ENCODE data around the gene MIB1.
A peak's percentile ranks its signal among the peaks of the same experiment; 100 is the strongest.

MIB1 gene

DNA sequence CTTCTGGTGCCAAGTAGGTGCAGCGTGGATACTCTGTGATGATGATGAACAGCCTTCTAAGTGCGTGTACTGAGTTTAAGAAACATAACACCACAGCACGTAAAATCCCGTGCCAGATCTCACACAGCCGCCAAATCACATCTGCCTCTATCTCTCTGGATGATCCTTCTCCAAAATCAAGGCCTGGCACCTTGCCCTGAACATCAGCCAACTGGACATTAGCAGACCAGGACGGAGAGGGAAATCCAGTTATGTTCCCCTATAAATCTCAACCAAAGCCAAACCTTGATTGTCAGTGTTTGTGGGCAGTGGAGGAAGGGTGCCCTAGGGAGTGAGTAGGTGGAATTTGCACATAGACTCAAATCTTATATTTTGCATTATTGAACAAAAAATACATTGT, 164.3 kb downstream of the MIB1 start:
- ATAC-seq: no peak
- TF ChIP-seq, protein P1, sequence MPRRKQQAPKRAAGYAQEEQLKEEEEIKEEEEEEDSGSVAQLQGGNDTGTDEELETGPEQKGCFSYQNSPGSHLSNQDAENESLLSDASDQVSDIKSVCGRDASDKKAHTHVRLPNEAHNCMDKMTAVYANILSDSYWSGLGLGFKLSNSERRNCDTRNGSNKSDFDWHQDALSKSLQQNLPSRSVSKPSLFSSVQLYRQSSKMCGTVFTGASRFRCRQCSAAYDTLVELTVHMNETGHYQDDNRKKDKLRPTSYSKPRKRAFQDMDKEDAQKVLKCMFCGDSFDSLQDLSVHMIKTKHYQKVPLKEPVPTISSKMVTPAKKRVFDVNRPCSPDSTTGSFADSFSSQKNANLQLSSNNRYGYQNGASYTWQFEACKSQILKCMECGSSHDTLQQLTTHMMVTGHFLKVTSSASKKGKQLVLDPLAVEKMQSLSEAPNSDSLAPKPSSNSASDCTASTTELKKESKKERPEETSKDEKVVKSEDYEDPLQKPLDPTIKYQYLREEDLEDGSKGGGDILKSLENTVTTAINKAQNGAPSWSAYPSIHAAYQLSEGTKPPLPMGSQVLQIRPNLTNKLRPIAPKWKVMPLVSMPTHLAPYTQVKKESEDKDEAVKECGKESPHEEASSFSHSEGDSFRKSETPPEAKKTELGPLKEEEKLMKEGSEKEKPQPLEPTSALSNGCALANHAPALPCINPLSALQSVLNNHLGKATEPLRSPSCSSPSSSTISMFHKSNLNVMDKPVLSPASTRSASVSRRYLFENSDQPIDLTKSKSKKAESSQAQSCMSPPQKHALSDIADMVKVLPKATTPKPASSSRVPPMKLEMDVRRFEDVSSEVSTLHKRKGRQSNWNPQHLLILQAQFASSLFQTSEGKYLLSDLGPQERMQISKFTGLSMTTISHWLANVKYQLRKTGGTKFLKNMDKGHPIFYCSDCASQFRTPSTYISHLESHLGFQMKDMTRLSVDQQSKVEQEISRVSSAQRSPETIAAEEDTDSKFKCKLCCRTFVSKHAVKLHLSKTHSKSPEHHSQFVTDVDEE (CRISPR knock-in tag; IDR thresholded peaks at IDR 0.05): peak; percentile 46; the same call in 1 of the 2 replicates
- TF ChIP-seq ZC3H10 (CRISPR knock-in tag; IDR thresholded peaks at IDR 0.05): no peak

DNA sequence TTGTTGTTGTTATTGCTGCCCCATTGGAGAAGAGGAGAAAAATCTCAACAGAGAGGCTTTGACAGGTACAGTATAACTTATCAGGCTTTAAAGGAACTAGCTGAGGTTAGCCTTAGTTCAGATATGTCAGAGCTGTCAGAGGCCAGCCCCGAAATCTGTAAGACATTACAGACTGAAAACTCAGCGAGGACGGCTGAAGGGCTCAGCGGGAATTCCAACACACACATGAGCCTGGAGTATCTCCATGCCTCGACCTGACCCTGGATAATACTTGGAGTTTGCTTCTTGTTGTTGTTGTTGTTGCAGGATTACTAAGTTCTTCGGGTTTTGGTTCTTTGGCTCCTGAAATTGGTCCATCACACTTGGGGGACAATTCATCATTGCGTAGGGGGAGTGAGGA, 166.9 kb downstream of the MIB1 start:
- ATAC-seq: no peak
- TF ChIP-seq ZNF565 (CRISPR knock-in tag; conservative IDR thresholded peaks at IDR 0.05; ENCODE audit: low read depth) (no peak), PPARA (CRISPR knock-in tag; IDR thresholded peaks at IDR 0.05; ENCODE audit: borderline replicate concordance) (no peak), ARNTL (CRISPR knock-in tag; IDR thresholded peaks at IDR 0.05; ENCODE audit: borderline replicate concordance, low read depth) (no peak), GLIS3 (CRISPR knock-in tag; IDR thresholded peaks at IDR 0.05) (no peak), TOX (CRISPR knock-in tag; IDR thresholded peaks at IDR 0.05; ENCODE audit: borderline replicate concordance) (no peak), ZNF8 (CRISPR knock-in tag; IDR thresholded peaks at IDR 0.05) (no peak), ZNF70 (CRISPR knock-in tag; IDR thresholded peaks at IDR 0.05) (no peak), ISL1 (CRISPR knock-in tag; IDR thresholded peaks at IDR 0.05) (no peak), ESRRG (CRISPR knock-in tag; IDR thresholded peaks at IDR 0.05) (no peak), SNAI2 (CRISPR knock-in tag; IDR thresholded peaks at IDR 0.05) (no peak), BACH2 (CRISPR knock-in tag; IDR thresholded peaks at IDR 0.05; ENCODE audit: borderline replicate concordance) (no peak), ZFP30 (CRISPR knock-in tag; IDR thresholded peaks at IDR 0.05) (no peak), ZC3H10 (CRISPR knock-in tag; IDR thresholded peaks at IDR 0.05) (no peak), RARB (CRISPR knock-in tag; IDR thresholded peaks at IDR 0.05) (no peak), OSR1 (CRISPR knock-in tag; IDR thresholded peaks at IDR 0.05) (no peak), ZFP3 (CRISPR knock-in tag; IDR thresholded peaks at IDR 0.05) (no peak)
- TF ChIP-seq, protein P1 (CRISPR knock-in tag; IDR thresholded peaks at IDR 0.05): no peak
- TF ChIP-seq, protein P2, sequence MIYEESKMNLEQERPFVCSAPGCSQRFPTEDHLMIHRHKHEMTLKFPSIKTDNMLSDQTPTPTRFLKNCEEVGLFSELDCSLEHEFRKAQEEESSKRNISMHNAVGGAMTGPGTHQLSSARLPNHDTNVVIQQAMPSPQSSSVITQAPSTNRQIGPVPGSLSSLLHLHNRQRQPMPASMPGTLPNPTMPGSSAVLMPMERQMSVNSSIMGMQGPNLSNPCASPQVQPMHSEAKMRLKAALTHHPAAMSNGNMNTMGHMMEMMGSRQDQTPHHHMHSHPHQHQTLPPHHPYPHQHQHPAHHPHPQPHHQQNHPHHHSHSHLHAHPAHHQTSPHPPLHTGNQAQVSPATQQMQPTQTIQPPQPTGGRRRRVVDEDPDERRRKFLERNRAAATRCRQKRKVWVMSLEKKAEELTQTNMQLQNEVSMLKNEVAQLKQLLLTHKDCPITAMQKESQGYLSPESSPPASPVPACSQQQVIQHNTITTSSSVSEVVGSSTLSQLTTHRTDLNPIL (CRISPR knock-in tag; IDR thresholded peaks at IDR 0.05; ENCODE audit: low read depth): no peak
- TF ChIP-seq, protein P3, sequence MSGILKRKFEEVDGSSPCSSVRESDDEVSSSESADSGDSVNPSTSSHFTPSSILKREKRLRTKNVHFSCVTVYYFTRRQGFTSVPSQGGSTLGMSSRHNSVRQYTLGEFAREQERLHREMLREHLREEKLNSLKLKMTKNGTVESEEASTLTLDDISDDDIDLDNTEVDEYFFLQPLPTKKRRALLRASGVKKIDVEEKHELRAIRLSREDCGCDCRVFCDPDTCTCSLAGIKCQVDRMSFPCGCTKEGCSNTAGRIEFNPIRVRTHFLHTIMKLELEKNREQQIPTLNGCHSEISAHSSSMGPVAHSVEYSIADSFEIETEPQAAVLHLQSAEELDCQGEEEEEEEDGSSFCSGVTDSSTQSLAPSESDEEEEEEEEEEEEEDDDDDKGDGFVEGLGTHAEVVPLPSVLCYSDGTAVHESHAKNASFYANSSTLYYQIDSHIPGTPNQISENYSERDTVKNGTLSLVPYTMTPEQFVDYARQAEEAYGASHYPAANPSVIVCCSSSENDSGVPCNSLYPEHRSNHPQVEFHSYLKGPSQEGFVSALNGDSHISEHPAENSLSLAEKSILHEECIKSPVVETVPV (CRISPR knock-in tag; IDR thresholded peaks at IDR 0.05): no peak

DNA sequence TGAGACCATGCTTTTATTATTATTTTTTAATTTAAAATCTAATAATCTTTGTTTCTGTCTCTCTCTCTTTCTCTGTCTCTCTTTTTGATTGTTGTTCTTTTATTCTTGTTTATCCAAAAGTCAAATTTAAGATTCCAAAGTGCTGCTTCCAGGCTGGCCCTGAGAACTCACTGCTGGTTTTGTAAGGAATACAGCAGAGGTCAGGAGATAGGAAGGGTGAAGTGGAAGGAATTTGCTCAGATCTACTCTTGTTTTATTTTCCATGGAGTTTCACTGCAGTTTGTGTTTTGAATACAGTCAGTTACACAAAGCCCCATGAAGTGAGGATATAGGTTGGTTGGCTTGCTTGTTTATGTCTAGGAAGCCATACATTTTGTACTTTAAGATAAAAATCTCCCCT, 168.1 kb downstream of the MIB1 start:
- ATAC-seq: no peak
- TF ChIP-seq ZC3H10 (CRISPR knock-in tag; IDR thresholded peaks at IDR 0.05) (no peak), ZFP30 (CRISPR knock-in tag; IDR thresholded peaks at IDR 0.05) (no peak), SNAI2 (CRISPR knock-in tag; IDR thresholded peaks at IDR 0.05) (no peak), TCF4 (CRISPR knock-in tag; IDR thresholded peaks at IDR 0.05; ENCODE audit: borderline replicate concordance) (no peak), TOX (CRISPR knock-in tag; IDR thresholded peaks at IDR 0.05; ENCODE audit: borderline replicate concordance) (no peak), ZNF565 (CRISPR knock-in tag; conservative IDR thresholded peaks at IDR 0.05; ENCODE audit: low read depth) (no peak), RARB (CRISPR knock-in tag; IDR thresholded peaks at IDR 0.05) (no peak), ZNF70 (CRISPR knock-in tag; IDR thresholded peaks at IDR 0.05) (no peak)
- TF ChIP-seq, protein P4, sequence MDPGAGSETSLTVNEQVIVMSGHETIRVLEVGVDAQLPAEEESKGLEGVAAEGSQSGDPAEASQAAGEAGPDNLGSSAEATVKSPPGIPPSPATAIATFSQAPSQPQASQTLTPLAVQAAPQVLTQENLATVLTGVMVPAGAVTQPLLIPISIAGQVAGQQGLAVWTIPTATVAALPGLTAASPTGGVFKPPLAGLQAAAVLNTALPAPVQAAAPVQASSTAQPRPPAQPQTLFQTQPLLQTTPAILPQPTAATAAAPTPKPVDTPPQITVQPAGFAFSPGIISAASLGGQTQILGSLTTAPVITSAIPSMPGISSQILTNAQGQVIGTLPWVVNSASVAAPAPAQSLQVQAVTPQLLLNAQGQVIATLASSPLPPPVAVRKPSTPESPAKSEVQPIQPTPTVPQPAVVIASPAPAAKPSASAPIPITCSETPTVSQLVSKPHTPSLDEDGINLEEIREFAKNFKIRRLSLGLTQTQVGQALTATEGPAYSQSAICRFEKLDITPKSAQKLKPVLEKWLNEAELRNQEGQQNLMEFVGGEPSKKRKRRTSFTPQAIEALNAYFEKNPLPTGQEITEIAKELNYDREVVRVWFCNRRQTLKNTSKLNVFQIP (CRISPR knock-in tag; IDR thresholded peaks at IDR 0.05; ENCODE audit: borderline replicate concordance, low read depth): no peak
- TF ChIP-seq, protein P2 (CRISPR knock-in tag; IDR thresholded peaks at IDR 0.05; ENCODE audit: low read depth): no peak
- TF ChIP-seq, protein P5, sequence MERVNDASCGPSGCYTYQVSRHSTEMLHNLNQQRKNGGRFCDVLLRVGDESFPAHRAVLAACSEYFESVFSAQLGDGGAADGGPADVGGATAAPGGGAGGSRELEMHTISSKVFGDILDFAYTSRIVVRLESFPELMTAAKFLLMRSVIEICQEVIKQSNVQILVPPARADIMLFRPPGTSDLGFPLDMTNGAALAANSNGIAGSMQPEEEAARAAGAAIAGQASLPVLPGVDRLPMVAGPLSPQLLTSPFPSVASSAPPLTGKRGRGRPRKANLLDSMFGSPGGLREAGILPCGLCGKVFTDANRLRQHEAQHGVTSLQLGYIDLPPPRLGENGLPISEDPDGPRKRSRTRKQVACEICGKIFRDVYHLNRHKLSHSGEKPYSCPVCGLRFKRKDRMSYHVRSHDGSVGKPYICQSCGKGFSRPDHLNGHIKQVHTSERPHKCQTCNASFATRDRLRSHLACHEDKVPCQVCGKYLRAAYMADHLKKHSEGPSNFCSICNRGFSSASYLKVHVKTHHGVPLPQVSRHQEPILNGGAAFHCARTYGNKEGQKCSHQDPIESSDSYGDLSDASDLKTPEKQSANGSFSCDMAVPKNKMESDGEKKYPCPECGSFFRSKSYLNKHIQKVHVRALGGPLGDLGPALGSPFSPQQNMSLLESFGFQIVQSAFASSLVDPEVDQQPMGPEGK (CRISPR knock-in tag; IDR thresholded peaks at IDR 0.05; ENCODE audit: borderline replicate concordance): no peak

All from SK-N-SH treated with all-trans-retinoic acid at 6 μM for 48 hours (cell line).